Measurements from ENCODE around the gene RETREG3.

- TF ChIP-seq USF2 (IDR thresholded peaks at IDR 0.05; ENCODE audit: borderline replicate concordance, low read depth, low read length) (no peak), CTCF (IDR thresholded peaks at IDR 0.05) (no peak), POLR2AphosphoS5 (IDR thresholded peaks at IDR 0.05; ENCODE audit: low read depth, low read length) (no peak), SIN3A (IDR thresholded peaks at IDR 0.05; ENCODE audit: borderline replicate concordance, low read depth, low read length) (no peak), REST (IDR thresholded peaks at IDR 0.05; ENCODE audit: low read depth, low read length) (no peak), GATA2 (CRISPR knock-in tag; IDR thresholded peaks at IDR 0.05) (no peak)
Observed at GRCh38 chr17:42642336-42642735, 33.2 kb upstream of the RETREG3 start.
